ENCODE measurements around the gene TRIM2.

TRIM2 gene

DNA sequence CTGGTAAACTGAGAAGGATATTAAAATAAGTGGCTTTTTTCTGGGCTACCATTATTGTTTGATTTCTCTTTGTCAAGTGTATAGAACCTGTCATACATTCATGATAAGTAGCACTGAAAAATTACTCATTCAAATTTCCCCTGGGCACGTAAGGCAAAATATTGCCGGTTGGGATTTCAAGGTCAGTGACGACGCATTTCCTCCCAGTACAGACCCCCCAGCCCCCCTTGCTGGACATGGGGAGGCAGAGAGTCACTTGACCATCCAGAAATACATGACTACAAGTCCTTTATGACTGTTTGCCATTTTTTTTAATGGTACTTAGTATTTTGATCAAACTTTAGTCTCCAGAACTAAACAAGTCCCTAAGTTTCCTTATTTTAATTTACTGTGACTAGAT is 133.4 kb downstream of the TRIM2 start:
- DNase-seq (ENCODE audit: low spot score), result no peak

DNA sequence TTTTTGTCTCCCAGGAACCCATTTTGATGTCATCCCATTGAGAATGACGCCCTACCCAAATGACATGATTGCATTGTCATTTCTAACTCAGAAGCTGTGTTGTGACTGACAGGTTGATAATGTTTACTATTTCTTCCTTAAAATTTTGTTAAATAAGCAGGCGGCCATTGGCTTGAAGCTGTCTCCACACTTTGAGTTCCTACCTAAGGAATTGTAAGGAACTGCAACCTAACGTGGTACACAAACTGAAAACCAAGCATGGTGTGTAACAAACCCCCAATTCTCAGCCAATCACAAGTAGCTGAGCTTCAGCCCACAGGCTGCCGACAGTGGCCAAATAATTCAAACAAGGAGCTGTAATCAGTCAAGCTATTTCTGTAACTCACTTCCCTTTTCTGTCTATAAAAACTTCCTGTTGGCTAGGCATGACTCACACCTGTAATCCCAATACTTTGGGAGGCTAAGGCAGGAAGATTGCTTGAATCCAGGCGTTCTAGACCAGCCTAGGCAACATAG is 137.4 kb downstream of the TRIM2 start:
- DNase-seq (ENCODE audit: low spot score), result no peak

DNA sequence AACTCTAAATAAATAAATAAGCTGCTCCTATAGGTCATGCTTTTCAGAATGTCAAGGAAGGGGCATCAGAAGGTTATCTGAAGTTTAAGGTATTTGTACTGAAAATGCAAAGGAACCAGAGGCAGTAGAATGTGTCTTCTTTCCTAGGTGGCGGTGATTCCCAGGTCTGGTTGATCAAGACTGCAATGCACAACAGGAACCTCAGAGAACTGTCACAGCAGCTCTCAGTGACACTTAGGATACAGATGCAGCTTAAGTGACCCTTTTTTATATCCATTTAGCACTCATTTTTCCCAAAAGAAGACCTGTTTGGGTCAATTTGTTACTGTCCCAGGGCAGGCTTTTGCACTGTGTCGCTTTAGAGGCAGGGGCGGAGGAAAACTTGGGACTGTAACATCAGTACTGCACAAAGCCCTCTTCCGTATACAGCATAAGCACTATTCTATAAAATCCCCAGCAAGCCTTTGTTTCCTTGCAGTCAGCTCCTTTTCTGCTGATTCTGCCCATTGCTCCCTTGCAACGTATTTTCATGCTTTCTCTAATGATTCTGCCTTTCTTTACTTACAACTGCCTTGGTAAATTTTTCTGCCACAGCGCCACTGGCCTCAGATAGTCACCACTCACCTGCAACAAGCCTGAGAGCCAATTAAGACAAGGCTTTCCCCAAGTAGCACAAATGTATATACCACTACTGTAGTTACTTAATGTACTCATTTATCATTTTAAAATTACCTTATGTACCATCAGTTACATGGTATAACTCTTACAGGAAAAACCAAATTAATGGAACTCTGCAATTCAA is 138.7 kb downstream of the TRIM2 start:
- no peak for DNase-seq (ENCODE audit: low spot score)

DNA sequence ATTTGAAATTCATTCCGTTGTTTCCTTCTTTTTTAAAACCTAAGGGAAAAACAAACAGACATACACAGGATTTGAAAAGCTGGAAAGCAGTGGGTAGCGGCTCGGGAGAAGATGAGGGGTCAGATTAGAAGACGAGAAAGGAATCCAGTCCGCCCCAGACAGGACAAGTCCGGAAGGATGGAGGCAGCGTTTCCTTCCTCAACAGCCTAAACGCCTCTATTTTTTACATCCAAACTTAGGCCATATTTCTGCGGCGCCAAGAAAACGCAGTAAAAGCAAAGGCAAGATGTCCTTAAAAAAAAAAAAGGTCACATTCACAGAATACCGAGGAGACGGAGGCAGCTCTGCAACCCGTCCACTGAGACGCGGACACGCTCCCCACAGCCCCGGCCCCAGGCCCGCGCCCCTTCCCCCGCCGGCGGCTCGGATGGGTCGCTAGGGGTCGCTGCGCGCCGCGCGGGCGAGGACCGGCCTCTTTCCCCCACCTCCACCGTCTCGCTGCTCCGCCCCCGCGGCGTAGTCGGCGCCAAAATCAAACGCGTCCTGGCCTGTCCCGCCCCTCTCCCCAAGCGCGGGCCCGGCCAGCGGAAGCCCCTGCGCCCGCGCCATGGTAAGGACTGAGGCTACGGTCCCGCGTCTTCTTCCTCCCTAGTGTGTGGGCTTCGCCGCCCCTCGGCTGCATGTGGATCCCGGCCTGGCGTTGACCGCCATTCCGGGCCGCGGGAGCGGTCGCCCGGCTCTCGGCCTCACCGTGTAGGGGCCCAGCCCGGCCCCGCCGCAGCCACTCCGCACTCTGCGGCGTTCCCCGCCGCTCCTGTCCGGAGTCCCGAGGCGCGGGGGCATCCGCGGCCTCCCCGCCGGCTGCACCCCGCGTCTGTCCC is 140.1 kb downstream of the TRIM2 start, which contains the start of gene MND1:
MND1 (plus strand) TSS at position 558 of the 881 bp plus-strand sequence; CDS start at position 608, 50 bp downstream.
- peak; percentile 85 for DNase-seq (ENCODE audit: low spot score)

DNA sequence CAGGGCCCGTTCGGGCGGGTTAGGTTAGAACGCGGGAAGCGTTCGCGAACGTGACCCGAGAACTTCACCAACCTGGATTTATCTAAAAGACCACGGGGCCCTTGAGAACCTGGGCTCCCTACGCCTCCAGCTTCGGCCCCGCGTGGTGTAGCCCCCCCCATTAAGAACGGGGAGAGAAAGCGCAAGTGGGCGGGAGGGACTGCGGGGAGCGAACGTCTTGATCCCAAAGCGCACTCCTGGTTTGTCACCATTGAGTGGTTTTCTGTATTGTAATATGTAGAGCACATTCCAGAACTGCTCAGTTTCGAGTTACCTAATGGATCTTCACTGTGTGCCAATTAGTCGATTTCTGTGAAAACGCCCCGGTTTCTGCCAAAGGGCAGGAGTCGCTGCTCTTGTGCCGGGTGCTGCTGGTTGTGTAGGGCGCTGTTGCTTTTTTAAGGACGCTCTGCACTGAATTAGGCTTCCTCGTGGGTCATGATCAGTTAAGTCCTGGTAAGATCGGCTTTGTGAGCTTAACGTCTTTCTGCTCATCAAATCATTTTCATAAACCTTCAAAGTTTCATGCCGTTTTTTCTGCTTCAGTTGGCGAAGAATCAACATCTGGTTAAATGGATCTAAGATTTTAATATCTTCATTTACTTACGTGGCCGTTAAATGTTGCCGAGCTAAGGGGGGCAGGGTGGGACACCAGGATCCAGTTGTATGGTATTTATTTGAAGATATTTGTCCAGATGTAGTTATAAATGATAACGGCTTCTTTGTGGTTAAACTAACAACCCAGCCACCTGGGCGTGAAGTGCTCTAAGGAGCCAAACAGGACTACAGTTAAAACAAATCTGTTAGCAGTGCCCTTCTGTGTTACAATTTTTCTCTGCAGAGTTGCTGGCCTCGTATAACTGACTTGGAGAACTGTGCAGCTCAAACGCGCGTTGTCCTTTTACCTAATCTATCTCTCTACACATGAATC is 141.1 kb downstream of the TRIM2 start:
- DNase-seq (ENCODE audit: low spot score), result peak; percentile 45

DNA sequence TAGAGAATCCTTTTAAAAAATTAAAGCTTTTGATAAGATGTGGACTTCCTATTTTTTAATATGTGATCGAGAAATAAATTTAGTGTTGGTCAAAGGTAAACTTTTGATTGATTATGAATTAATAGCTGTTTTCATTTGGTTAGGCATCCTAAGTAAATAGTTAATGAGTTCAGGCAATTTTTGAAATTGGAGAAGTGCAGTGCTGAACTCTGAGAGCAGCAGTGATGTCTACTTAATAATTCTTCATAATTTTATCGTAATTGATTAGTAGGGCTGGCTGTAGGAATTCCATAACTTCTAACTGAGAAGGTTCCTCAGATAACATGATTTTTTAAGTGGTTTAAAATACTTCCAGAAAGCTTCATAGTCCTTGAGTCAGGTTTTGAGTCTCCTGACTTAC is 141.8 kb downstream of the TRIM2 start:
- no peak for DNase-seq (ENCODE audit: low spot score)

DNA sequence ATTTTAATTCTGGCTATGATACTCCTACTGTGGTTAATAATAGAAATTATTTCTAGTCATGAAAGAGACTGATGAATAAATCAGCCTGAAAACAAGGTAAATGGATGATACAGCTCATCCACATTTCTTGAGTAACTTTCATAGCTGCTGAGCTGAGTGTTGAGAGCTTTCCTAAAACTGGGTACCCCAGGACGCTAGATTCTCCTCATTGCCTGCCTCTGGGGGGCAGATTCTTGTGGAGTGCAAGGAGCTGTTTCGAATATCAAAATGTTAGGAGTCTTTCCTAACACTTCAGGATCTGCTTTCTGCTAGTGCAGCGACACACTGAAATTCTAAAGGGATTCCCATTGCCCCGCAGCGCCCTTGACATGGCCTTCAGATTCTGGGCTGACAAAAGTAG is 142.3 kb downstream of the TRIM2 start:
- DNase-seq (ENCODE audit: low spot score), result no peak

DNA sequence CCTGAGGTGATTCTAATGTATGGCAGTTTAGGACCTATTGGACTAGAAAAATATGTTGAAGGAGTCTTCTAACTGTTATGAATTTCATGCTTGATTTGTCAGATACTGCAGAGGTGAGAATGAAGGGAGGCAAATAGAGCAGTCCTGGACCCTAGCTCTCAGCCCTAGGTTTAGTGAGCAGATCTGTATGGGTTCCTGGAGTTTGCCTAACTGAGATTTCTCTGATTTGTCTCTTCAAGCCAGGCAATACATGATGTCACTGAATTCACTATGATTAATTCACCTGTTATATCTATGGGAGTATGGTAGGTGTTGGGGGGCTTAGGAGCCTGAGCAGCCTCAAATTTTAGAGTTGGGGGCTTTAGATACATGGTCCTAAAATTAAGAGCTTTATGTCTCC is 142.9 kb downstream of the TRIM2 start:
- no peak for DNase-seq (ENCODE audit: low spot score)

DNA sequence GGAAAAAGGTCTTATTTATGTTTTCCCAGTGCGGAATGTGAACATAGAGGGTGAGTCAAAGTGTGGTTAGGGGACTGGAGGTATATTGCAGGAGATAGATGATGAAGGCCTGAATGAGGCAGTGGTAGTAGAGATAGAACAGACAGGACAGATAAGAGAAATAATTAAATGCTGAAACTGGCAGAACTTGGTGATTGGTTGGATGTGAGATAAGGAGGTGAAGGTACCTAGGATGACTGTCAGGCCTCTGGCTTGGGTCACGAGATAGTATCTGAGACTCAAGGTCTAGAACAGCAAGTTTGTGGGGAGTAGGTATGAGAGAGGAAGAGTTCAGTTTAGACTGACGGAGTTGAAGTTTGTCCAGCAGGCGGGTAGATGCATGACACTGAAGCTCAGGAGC is 143.8 kb downstream of the TRIM2 start:
- DNase-seq (ENCODE audit: low spot score), result no peak

DNA sequence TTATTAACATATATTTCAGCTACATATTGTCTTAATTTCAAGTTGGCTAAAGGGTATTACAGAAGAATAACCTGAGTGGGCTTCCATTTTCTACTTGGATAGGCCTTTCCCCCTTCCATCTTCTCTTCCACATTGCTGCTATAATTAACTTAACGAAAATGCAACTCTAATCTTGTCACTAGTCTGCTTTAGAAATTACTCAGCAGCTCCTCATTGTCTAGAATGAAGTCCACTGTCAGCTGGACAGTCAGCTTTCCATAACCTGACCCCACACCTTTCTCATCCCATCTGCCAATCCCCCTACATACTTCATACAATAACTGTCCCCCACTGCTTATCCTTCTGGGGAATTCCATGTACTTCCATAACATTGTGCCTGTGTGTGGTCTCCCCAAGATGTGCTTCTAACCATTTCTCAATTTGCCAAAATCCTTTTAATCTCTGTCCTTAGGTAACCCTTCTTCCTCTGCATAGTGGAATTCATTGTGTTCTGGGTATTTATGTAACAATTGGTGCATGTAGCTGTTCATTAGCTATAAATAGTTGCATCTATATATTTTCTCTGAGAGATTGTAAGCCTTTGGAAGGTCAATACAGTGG is 145.1 kb downstream of the TRIM2 start:
- no peak for DNase-seq (ENCODE audit: low spot score)

DNA sequence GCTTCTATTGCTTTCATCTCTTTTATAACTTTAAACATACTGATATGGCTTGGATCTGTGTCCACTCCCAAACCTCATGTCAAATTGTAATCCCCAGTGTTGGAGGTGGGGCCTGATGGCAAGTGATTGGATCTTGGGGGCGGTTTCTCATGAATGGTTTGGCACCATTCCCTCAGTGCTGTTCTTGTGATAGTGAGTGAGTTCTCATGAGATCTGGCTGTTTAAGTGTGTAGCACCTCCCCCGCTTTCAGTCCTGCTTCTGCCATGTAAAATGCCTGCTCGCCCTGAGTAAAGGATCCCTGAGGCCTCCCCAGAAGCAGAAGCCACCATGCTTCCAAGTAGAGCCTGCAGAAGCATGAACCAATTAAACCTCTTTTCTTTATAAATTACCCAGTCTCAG is 157.9 kb downstream of the TRIM2 start:
- no peak for DNase-seq (ENCODE audit: low spot score)

DNA sequence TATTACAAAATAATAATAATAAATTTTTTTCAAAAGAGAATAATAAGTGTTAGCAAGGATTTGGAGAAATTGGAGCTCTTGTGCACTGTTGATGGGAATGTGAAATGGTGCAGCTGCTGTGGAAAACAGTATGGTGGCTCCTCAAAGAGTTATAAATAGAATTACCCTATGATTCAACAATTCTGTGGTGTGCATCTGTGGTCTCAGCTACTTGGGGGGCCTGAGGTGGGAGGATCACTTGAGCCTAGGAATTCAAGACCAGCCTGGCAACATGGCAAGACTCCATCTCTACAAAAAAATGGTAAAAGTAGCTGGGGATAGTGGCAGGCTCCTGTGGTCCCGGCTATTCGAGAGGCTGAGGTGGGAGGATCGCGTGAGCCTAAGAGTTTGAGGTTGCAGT is 159.8 kb downstream of the TRIM2 start:
- no peak for DNase-seq (ENCODE audit: low spot score)

DNA sequence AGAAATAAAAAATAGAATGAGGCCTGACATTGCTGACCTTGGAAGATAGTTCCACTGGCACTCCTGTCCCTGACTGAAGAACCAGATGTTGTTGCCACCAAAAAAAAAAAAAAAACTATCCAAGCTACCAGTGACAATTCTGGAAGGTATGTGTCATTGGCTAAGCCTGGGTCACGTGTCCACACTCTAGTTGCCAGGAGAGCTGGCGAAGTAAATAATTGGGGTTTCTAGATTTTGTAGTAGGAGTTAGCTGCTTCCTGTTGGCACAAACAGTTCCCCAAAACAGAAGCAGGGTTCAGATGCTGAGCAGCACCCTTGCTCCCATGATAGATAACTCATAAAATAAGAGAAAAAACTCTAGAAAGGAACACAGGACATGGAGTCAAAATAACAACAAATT is 160.8 kb downstream of the TRIM2 start:
- no peak for DNase-seq (ENCODE audit: low spot score)

DNA sequence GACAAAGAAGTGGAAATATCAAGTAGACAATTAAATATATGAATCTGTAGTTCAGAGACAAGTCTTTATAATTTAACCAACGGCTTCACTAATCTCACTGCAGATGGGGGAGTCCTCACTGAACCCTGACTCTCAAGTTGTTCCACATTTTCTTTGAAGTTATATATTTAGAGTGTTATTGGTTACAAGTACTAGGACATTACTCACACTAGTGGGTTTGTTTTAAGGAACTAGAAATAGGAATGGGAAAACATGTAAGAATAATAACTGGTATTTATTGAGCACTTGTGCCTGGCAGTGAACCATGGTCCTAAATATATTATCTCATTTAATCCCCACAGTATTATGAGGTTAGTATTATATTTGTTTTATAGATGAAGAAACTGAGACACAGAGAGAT is 162.2 kb downstream of the TRIM2 start:
- DNase-seq (ENCODE audit: low spot score), result no peak

DNA sequence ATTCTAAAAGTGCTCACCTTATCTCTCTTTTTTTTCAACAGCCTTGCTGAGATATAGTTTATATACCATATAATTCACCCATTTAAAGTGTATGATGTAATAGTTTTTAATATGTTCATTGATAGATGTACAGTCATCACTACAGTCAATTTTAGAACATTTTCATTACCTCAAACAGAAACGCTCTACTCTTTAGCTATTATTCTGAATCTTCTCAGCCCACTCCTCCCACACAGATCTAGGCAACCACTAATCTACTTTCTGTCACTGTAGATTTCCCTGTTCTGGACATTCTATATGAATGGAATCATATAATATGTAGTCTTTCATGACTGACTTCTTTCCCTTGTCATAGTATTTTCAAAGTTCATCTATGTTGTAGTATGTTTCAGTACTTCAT is 162.8 kb downstream of the TRIM2 start:
- no peak for DNase-seq (ENCODE audit: low spot score)

DNA sequence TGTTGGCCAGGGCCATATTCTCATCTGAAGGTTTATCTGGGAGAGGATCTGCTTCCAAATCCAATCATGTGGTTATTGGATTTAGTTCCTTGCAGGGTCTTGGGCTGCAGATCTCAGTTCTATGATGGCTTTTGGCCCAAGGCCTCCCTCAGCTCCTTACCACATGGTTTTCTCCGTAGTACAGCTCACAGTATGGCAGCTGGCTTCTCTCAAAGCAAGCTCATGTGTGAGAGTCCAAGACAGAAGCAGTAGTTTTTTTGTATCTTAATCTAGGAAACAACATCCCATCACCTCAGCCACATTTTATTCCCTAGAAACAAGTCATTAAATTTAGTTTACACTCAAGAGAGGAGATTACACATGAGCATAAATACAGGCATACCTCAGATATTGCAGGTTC is 164.8 kb downstream of the TRIM2 start:
- no peak for DNase-seq (ENCODE audit: low spot score)

DNA sequence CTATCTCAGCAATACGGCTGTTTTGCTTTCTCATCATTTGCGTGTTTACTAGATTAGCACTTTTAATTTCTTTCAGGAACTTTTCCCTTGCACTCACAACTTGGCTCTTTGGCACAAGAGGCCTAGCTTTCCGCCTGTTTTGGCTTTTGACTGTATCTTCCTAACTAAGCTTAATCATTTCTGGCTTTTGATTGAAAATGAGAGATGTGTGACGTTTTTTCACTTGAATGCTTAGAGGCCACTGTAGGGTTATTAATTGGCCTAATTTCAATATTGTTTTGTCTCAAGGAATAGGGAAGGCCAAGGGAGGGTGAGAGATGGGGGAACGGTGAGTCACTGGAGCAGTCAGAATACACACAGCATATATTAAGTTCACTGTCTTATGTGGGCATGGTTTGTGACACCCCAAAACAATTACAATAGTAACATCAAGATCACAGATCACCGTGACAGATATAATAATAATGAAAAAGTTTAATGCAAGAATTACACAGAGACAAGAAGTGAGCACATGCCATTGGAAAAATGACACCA is 167.5 kb downstream of the TRIM2 start:
- no peak for DNase-seq (ENCODE audit: low spot score)

DNA sequence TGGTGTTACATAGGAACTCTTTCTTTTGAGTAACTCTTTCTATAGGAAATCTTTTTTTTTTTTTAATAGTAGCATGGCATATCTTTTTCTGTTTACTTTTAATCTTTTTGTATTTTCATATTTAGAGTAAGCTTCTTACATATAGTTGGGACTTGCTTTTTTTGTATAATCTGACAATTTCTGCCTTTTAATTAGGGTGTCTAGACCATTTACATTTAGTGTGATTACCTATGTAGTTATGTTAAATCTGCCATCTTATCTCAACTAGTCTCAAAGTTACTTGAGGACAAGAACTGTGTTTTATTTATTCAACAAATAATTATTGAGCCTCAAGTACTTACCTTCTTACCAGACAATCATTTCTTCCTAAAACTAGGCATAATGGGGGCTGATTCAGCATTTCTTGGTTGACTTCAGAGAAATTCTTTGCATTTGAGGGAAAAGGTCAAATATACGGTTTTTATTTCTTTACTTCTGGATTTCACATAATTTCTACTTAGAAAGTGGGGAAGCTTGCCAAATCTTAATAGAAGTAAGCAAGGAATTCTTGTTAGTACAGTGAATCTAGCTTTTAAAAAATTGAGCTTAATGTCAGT is 168.8 kb downstream of the TRIM2 start:
- no peak for DNase-seq (ENCODE audit: low spot score)

DNA sequence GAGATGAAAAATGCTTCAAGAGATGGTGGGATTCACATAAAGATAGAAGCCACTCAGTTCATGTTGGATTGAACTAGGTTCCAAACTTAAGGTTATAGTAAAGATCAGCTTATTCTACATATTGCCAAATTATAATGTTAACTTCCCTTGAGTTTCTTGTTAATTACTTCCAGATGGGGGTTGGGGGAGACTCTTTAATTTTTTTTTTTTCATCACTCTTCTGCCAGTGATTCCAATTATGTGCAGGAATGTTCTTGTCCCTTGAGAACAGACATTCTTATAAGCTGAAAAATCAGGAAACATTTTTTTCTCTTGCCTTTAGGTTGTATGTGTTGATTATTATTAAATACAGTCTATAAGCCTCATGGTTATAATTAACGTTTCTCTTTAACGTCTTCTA is 170.2 kb downstream of the TRIM2 start:
- no peak for DNase-seq (ENCODE audit: low spot score)

DNA sequence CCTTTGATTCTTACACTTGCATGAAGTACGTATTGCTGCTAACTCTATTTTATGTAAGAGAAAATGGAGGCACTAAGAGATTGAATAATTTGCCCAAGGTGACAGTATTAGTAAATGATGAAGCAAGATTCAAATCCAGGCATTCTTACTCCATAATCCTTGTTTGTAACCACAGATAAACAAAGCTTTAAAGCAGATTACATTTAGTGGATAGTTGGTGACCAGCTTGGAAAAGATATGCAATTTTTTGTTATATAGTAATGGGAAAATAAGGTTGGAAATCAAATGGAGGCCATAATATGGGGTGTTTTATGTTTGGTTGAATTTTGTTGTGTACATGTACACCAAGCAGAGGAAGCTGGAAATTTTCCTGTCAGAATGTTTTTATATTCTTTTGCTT is 171.1 kb downstream of the TRIM2 start:
- no peak for DNase-seq (ENCODE audit: low spot score)

DNA sequence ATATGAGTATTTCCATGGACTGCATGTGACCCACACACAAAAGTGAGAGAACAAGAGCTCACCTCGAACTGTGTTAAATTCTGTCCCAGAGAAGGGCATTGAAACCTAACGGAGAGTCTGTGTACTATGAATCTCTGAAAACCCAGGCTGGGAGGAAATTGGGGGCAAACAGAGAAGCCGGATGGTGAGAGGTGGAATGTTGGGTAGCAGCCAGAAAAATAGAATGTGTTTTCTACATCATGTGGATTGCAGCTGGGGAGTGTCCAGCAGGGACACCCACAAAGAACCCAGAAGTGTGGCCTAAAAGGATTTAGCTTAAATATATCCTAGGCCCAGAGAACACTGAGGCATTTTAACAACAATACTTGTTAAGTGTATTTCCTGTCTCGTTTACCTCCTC is 178.9 kb downstream of the TRIM2 start:
- no peak for DNase-seq (ENCODE audit: low spot score)

Measured in HuH-7 (cell line).